HepG2 (cell line): Measurements from ENCODE around the gene ACAP3. TPM values are rescaled to one million over a fixed set of nuclear protein-coding genes. Genes with fewer than 3 reads are reported as not detected.

Experiments
- ATAC-seq: fragments of 200-7000 bp; cut with Tn5 transposase; 3 replicates; pipeline ENCODE4 v1.9.1; 2020; ENCODE audit warnings: mild to moderate bottlenecking, moderate library complexity
- BruUV-seq: library from RNA; stranded (reverse); fragments of 400-500 nt; replicated peaks from 2 replicates; lab custom pipeline; 2021; lab: Mats Ljungman, UMichigan
- CTCF ChIA-PET: fragments of 300-600 bp; formaldehyde crosslinking; extraction: SDS; loops from one replicate; lab custom pipeline; 2021; ENCODE audit warnings: low total read pairs, inconsistent platforms, low intra/inter-chr PET ratio; lab: Yijun Ruan, JAX
- POLR2A ChIA-PET: fragments of 350-600 bp; sonication (Branson Sonifier 250); formaldehyde crosslinking; loops from one replicate; lab custom pipeline; 2020; ENCODE audit warnings: antibody characterized with exemption, inconsistent platforms; lab: Yijun Ruan, JAX
- DNase-seq: peaks from one replicate; pipeline ENCODE4 v3.0.0-alpha.2; 2015; ENCODE audit warnings: low spot score
- FAIRE-seq: peaks from 3 replicates; lab custom pipeline; 2011; peaks lifted over from hg19 to GRCh38; lab: Jason Lieb, UNC
- H2AFZ ChIP-seq: one replicate; pipeline ENCODE4 v1.6.1; 2011; ENCODE audit warnings: low read length, inconsistent platforms
- H3K27ac ChIP-seq: fragments of 300-600 bp; 3 replicates; pipeline ENCODE4 v1.8.0; 2011; ENCODE audit warnings: mixed run types, mild to moderate bottlenecking, mixed read lengths, low read length, inconsistent platforms; ENCODE audit not compliant: insufficient read depth; ENCODE audit errors: extremely low read length
- H3K27me3 ChIP-seq, 2 experiments: fragments of 200-600 bp in 1 of 2; 2 replicates in 1 of 2; 3 replicates in 1 of 2; pipeline versions ENCODE4 v1.6.0 to v1.8.0; 2011; ENCODE audit warnings: low read length in 2 of 2, mild to moderate bottlenecking in 2 of 2, moderate library complexity in 2 of 2, inconsistent platforms in 1 of 2; ENCODE audit not compliant: insufficient read depth in 2 of 2, control insufficient read depth in 1 of 2
- H3K36me3 ChIP-seq, 2 experiments: fragments of 200-600 bp in 1 of 2; replicated peaks in 1 of 2; 2 replicates in 1 of 2; 3 replicates in 1 of 2; pipeline versions ENCODE4 v1.5.1 to v1.8.0; 2011; ENCODE audit warnings: low read length in 2 of 2, inconsistent platforms in 1 of 2; ENCODE audit not compliant: insufficient read depth in 2 of 2, control insufficient read depth in 1 of 2
- H3K4me1 ChIP-seq: 2 replicates; pipeline ENCODE4 v1.5.1; 2012; ENCODE audit warnings: low read length, inconsistent platforms; ENCODE audit not compliant: insufficient read depth
- H3K4me2 ChIP-seq: 2 replicates; pipeline ENCODE4 v1.6.0; 2011; ENCODE audit warnings: low read depth, low read length, inconsistent platforms
- H3K4me3 ChIP-seq, 3 experiments: fragments of 200-600 bp in 1 of 3; sonication (generic), shearing (Covaris generic) in 1 of 3; replicated peaks in 1 of 3; 2 replicates each; pipeline ENCODE4 v1.5.1; 2011 to 2016; ENCODE audit warnings: low read length in 3 of 3, inconsistent platforms in 2 of 3, low read depth in 2 of 3, mild to moderate bottlenecking in 2 of 3, control low read depth in 1 of 3, mixed read lengths in 1 of 3; ENCODE audit not compliant: insufficient read depth in 1 of 3
- H3K79me2 ChIP-seq: one replicate; pipeline ENCODE4 v1.6.1; 2011; ENCODE audit warnings: low read length, inconsistent platforms; ENCODE audit not compliant: insufficient read depth
- H3K9ac ChIP-seq: 2 replicates; pipeline ENCODE4 v1.6.0; 2011; ENCODE audit warnings: mild to moderate bottlenecking, low read depth, low read length, inconsistent platforms; ENCODE audit not compliant: insufficient read depth
- H3K9me3 ChIP-seq: 2 replicates; pipeline ENCODE4 v1.5.1; 2012; ENCODE audit warnings: mild to moderate bottlenecking, low read length
- H4K20me1 ChIP-seq: 2 replicates; pipeline ENCODE4 v1.6.0; 2011; ENCODE audit warnings: inconsistent platforms, mild to moderate bottlenecking, low read length, moderate library complexity; ENCODE audit not compliant: insufficient read depth
- NFATC3 ChIP-seq: sonication (generic); formaldehyde crosslinking; IDR thresholded peaks from 2 replicates; pipeline ENCODE4 v1.5.1; 2020; ENCODE audit warnings: mild to moderate bottlenecking, missing genetic modification reagents
- SAP130 ChIP-seq: IDR thresholded peaks from 2 replicates; pipeline ENCODE4 v1.6.1; 2016; ENCODE audit warnings: low read depth
- SOX6 ChIP-seq, 2 experiments: fragments of 450-650 bp in 1 of 2; sonication (generic) in 1 of 2; formaldehyde crosslinking in 1 of 2; IDR thresholded peaks; 2 replicates each; pipeline versions ENCODE4 v1.4.0 to v1.6.1; 2017 to 2020; ENCODE audit warnings: antibody characterized with exemption in 1 of 2, mild to moderate bottlenecking in 1 of 2, missing genetic modification reagents in 1 of 2
- ZNF564 ChIP-seq: sonication (generic); formaldehyde crosslinking; IDR thresholded peaks from 2 replicates; pipeline ENCODE4 v1.8.1; 2023; ENCODE audit warnings: mild to moderate bottlenecking, missing genetic modification reagents
- ZNF589 ChIP-seq: sonication (generic); formaldehyde crosslinking; conservative IDR thresholded peaks from 2 replicates; pipeline ENCODE4 v1.8.0; 2022; ENCODE audit warnings: mild to moderate bottlenecking, moderate library complexity, missing genetic modification reagents
- ZNF788 ChIP-seq: sonication (generic); formaldehyde crosslinking; IDR thresholded peaks from 2 replicates; pipeline ENCODE4 v1.5.0; 2020; ENCODE audit warnings: mild to moderate bottlenecking, missing genetic modification reagents, borderline replicate concordance
- WGBS: methylation state at CpG from one replicate; pipeline ENCODE4 v1.1.6; 2017; ENCODE audit warnings: low lambda C conversion rate; 5-methylcytosine and 5-hydroxymethylcytosine counted together
- in situ Hi-C: cut with HindIII; loops from 2 replicates; pipeline ENCODE4 v1.10.0; 2017; ENCODE audit warnings: low pct_unique_long_range_greater_than_20kb; ENCODE audit not compliant: extremely low pct_ligation_motif_present
- intact Hi-C: fragments of 100-400 bp; cut with micrococcal nuclease; formaldehyde crosslinking; loops from one replicate; pipeline ENCODE4 v1.10.0; 2022; ENCODE audit not compliant: unreplicated experiment
- polyA plus RNA-seq, 8 experiments: library from polyadenylated mRNA; depleted of rRNA in 3 of 8; stranded (reverse) in 7 of 8; unstranded in 1 of 8; fragments of >200 nt; fragmentation: Illumina TruSeq in 4 of 8; extraction: Trizol in 4 of 8; gene quantifications; 2 replicates each; pipeline versions ENCODE4 v1.2.1 to v1.2.3, GENCODE V29; 2011 to 2016; ENCODE audit warnings: low read depth in 4 of 8, missing spikeins in 1 of 8, mixed read lengths in 1 of 8; ENCODE audit not compliant: insufficient read depth in 1 of 8
- total RNA-seq, 5 experiments: library from RNA; depleted of rRNA; stranded (reverse); fragments of >200 nt; fragmentation: Illumina TruSeq; extraction: Trizol; gene quantifications; 2 replicates each; pipeline ENCODE4 v1.2.3, GENCODE V29; 2016; ENCODE audit warnings: low read depth in 1 of 5
- TF ChIP-seq, protein P1 (sequence below): sonication (generic); formaldehyde crosslinking; conservative IDR thresholded peaks from 2 replicates; pipeline ENCODE4 v1.4.0; 2020; ENCODE audit warnings: missing genetic modification reagents
- TF ChIP-seq, protein P2 (sequence below): sonication (generic); formaldehyde crosslinking; IDR thresholded peaks from 2 replicates; pipeline ENCODE4 v1.4.0; 2020; ENCODE audit warnings: missing genetic modification reagents
- TF ChIP-seq, protein P3 (sequence below): sonication (generic); formaldehyde crosslinking; IDR thresholded peaks from 2 replicates; pipeline ENCODE4 v1.4.0; 2020; ENCODE audit warnings: missing genetic modification reagents, borderline replicate concordance

ACAP3 gene
- total and polyA plus RNA-seq, 2 of the 13 experiments (the other 11 are each of a cell fraction or from before 2014, with no cell fraction given): 29.4 to 50.8 TPM

DNA sequence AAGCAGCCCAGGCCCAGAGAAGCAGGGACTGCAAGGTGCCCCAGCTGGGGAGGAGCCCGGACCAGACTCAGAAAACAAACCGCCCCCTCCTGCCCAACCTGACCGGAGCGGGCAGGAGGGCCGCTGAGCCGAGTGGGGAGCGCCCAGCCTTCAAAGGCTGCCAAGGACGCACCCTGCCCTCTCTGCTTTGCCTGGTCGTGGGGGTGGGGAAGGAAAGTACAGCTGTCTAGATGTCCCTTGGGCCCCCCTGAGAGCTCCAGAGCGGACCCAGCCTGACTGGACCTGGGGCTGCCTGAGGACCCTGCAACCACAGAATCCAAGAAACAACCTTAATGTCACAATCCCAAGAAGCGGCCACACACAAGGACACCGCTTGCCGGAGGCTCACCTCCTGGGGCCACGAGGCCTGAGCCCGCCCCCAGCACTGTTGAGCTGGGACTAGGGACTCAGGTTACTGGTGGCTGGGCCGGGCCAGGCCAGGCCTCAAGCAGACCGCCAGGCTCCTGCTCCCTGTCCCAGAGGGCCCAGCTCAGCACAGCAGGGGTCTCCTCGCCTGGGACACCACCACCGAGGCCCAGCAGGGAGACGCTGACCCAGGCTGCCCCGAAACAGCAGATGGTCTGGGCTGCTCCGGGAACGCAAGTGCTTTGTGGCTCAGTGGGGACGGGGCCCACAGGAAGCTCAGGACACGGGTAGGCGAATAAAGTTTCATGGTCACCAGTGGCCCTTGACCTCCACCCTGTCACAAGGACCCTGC is 40.1 kb upstream of the ACAP3 start:
- Histone ChIP-seq H3K4me2 (peak overlapping the region; percentile 91), H3K27me3 (no peaks in the 10 kb centered on the region), H3K27ac (peak overlapping the region; percentile 82), H4K20me1 (peaks cover 29% of the 10 kb centered on the region; the same call in 1 of the 2 replicates), H3K4me3 (peak overlapping the region; percentile 79 to 89 (median 85)), H3K9ac (peak overlapping the region; percentile 91), H3K36me3 (no peaks in the 10 kb centered on the region), H3K4me1 (peaks cover 58% of the 10 kb centered on the region), H3K9me3 (no peaks in the 10 kb centered on the region), H3K79me2 (peaks cover 48% of the 10 kb centered on the region), H2AFZ (no peak overlapping the region)
- ChIA-PET POLR2A (interaction anchor here (0.8 to 2.7 kb wide), 17 partner anchors 10 to 157 kb away, joined by 3 to 38 read pairs (median 6); partner anchors contain the start of genes AURKAIP1, CCNL2, MXRA8 and TAS1R3), CTCF (no interaction called here)
- FAIRE-seq: peak; percentile 46
- BruUV-seq: TSS peak; percentile 68
- WGBS: 0% methylated on average over 9 of the region's 26 CpGs
- peak; percentile 72 for DNase-seq
- intact Hi-C loops: loop anchor here (1.0 kb wide), 1 partner anchor 24 kb away; no protein-coding TSS in a partner anchor
- in situ Hi-C loops: no loop called here
- peak; percentile 74 for ATAC-seq
- TF ChIP-seq, protein P1, sequence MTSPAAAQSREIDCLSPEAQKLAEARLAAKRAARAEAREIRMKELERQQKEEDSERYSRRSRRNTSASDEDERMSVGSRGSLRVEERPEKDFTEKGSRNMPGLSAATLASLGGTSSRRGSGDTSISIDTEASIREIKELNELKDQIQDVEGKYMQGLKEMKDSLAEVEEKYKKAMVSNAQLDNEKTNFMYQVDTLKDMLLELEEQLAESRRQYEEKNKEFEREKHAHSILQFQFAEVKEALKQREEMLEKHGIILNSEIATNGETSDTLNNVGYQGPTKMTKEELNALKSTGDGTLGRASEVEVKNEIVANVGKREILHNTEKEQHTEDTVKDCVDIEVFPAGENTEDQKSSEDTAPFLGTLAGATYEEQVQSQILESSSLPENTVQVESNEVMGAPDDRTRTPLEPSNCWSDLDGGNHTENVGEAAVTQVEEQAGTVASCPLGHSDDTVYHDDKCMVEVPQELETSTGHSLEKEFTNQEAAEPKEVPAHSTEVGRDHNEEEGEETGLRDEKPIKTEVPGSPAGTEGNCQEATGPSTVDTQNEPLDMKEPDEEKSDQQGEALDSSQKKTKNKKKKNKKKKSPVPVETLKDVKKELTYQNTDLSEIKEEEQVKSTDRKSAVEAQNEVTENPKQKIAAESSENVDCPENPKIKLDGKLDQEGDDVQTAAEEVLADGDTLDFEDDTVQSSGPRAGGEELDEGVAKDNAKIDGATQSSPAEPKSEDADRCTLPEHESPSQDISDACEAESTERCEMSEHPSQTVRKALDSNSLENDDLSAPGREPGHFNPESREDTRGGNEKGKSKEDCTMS: 0 out of 2 replicates have a peak, but pooled peaks have one; percentile 33
- TF ChIP-seq NFATC3 (CRISPR knock-in tag): 0 out of 2 replicates have a peak, but pooled peaks have one; percentile 13
- no peak for TF ChIP-seq SOX6 (IDR thresholded peaks at IDR 0.05)
- TF ChIP-seq SOX6 (CRISPR knock-in tag; IDR thresholded peaks at IDR 0.05): peak; percentile 46
- TF ChIP-seq ZNF589 (CRISPR knock-in tag): no peak
- TF ChIP-seq, protein P2, sequence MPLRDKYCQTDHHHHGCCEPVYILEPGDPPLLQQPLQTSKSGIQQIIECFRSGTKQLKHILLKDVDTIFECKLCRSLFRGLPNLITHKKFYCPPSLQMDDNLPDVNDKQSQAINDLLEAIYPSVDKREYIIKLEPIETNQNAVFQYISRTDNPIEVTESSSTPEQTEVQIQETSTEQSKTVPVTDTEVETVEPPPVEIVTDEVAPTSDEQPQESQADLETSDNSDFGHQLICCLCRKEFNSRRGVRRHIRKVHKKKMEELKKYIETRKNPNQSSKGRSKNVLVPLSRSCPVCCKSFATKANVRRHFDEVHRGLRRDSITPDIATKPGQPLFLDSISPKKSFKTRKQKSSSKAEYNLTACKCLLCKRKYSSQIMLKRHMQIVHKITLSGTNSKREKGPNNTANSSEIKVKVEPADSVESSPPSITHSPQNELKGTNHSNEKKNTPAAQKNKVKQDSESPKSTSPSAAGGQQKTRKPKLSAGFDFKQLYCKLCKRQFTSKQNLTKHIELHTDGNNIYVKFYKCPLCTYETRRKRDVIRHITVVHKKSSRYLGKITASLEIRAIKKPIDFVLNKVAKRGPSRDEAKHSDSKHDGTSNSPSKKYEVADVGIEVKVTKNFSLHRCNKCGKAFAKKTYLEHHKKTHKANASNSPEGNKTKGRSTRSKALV (CRISPR knock-in tag): 0 out of 2 replicates have a peak, but pooled peaks have one; percentile 21
- peak; percentile 64; the same call in 1 of the 2 replicates for TF ChIP-seq ZNF788 (CRISPR knock-in tag)
- peak; percentile 29; the same call in 1 of the 2 replicates for TF ChIP-seq ZNF564
- peak; percentile 87 for TF ChIP-seq SAP130 (CRISPR knock-in tag)
- TF ChIP-seq, protein P3, sequence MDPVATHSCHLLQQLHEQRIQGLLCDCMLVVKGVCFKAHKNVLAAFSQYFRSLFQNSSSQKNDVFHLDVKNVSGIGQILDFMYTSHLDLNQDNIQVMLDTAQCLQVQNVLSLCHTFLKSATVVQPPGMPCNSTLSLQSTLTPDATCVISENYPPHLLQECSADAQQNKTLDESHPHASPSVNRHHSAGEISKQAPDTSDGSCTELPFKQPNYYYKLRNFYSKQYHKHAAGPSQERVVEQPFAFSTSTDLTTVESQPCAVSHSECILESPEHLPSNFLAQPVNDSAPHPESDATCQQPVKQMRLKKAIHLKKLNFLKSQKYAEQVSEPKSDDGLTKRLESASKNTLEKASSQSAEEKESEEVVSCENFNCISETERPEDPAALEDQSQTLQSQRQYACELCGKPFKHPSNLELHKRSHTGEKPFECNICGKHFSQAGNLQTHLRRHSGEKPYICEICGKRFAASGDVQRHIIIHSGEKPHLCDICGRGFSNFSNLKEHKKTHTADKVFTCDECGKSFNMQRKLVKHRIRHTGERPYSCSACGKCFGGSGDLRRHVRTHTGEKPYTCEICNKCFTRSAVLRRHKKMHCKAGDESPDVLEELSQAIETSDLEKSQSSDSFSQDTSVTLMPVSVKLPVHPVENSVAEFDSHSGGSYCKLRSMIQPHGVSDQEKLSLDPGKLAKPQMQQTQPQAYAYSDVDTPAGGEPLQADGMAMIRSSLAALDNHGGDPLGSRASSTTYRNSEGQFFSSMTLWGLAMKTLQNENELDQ (CRISPR knock-in tag): no peak
